ACC112 (cell line): ENCODE data around the gene CYP3A7.

ENCODE experiments used
- H2AFZ ChIP-seq: fragments of 200-600 bp; sonication (generic); one replicate; pipeline ENCODE4 v1.6.0; 2017; ENCODE audit warnings: antibody characterized with exemption, low read length; ENCODE audit not compliant: unreplicated experiment
- H3K27ac ChIP-seq: fragments of 200-600 bp; sonication (generic); 2 replicates; pipeline ENCODE4 v1.5.1; 2014; ENCODE audit warnings: low read depth, mild to moderate bottlenecking, antibody characterized with exemption, low read length, moderate library complexity
- H3K27me3 ChIP-seq: fragments of 200-600 bp; sonication (generic); 2 replicates; pipeline ENCODE4 v1.6.1; 2014; ENCODE audit warnings: mild to moderate bottlenecking, antibody characterized with exemption, low read length, moderate library complexity, mixed read lengths; ENCODE audit not compliant: insufficient read depth
- H3K36me3 ChIP-seq: fragments of 200-600 bp; sonication (generic); 2 replicates; pipeline ENCODE4 v1.6.1; 2016; ENCODE audit warnings: mild to moderate bottlenecking, antibody characterized with exemption, low read length, moderate library complexity, mixed read lengths; ENCODE audit not compliant: insufficient read depth
- H3K4me1 ChIP-seq: fragments of 200-600 bp; sonication (generic); one replicate; pipeline ENCODE4 v1.6.1; 2016; ENCODE audit warnings: low read length, mixed read lengths; ENCODE audit not compliant: insufficient read depth, unreplicated experiment, control insufficient read depth
- H3K4me3 ChIP-seq: fragments of 200-600 bp; sonication (generic); 2 replicates; pipeline ENCODE4 v1.5.1; 2014; ENCODE audit warnings: mild to moderate bottlenecking, low read depth, low read length
- H3K79me2 ChIP-seq: fragments of 200-600 bp; sonication (generic); one replicate; pipeline ENCODE4 v1.6.0; 2016; ENCODE audit warnings: low read length; ENCODE audit not compliant: control insufficient read depth, unreplicated experiment, insufficient read depth

The CYP3A7 gene

DNA sequence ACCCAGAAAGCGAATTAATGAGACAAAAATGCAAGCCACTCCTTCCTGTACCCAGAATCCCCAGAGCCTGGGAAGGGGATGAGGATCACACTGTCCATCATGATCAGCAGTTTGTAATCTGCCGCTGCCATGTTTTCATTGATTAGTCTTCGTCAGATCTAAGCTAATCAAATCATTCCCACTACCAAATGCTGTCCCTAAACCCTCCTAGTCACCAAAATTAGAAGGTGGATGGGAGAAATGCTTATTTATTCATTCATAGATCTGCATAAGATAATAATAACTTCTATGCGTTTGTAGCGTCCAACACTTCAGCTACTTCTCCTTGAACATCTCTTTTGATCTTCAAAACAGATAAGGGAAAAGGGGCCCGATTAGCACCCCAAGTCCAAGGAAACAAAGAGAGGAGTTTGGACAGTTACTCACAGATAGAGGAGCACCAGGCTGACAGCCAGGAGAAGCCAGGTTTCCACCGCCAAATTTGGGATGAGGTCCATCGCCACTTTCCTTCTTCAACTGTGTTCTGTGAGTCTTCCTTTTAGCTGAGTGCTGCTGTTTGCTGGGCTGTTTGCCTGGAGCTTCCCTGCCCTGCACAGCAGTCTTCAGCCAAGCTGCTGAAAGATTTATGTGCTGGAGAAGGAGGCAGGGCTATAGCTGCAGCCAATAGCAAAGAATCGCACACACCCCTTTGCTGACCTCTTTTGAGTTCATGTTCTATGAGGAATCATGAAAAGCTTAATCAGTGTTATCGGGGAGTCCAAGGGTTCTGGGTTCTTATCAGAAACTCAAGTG lies 55.4 kb downstream of the CYP3A7 start, which contains the start of gene CYP3A5:
Gene CYP3A5 (minus strand): TSS at position 597 of the 792 bp plus-strand sequence. CDS start 100 bp downstream, at position 497.
- no peaks in the 10 kb centered on the region for H3K79me2 ChIP-seq
- peaks cover 24% of the 10 kb centered on the region; the same call in 1 of the 2 replicates for H3K27me3 ChIP-seq
- H3K36me3 ChIP-seq: no peaks in the 10 kb centered on the region
- H2AFZ ChIP-seq: no peak within 1 kb of the TSS
- H3K27ac ChIP-seq: no peak within 1 kb of the TSS
- no peak within 1 kb of the TSS for H3K4me3 ChIP-seq
- peaks cover 4% of the 10 kb centered on the region for H3K4me1 ChIP-seq

DNA sequence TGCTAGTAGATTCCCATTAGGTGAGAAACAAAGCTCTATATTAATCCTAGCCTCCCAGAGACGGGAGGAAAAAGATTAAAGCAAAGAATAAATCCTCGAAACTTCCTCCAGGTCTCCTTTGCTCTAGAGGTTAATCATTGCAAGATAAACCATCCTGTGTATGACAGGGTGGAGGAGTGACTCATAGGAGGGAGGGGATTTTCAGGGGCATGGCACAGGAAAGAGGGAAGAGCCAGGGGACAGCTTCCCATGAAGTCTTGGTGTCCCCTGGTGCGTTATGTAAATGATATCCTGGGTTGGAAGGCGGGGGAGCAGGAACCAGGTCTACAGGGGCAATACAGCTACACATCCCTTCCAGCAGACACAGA lies 56.0 kb downstream of the CYP3A7 start:
- Histone ChIP-seq H3K4me1 (peaks cover 4% of the 10 kb centered on the region), H3K27ac (no peak overlapping the region), H2AFZ (no peak overlapping the region), H3K27me3 (peaks cover 24% of the 10 kb centered on the region; the same call in 1 of the 2 replicates), H3K79me2 (no peaks in the 10 kb centered on the region), H3K36me3 (no peaks in the 10 kb centered on the region), H3K4me3 (no peak overlapping the region)

DNA sequence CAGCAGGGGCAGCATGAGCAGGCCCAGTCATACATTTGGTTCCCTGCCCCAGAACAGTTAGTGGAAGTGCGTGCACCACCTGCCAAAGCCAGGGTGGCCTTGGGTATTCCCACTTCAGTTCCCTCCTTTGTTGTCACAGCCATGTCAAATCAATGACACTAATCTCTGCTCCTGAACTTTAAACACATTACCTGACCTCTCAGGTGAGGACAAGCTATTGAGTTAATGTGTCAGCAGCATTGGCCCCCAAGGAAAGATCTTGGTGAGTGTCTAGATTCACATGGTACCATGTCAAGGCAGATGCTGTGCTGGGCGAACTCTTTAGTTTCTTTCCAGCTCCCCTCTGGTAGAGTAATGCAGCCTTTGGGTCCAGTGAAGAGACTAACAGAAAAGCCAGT lies 57.3 kb downstream of the CYP3A7 start:
- no peaks in the 10 kb centered on the region for H3K36me3 ChIP-seq
- no peaks in the 10 kb centered on the region for H3K79me2 ChIP-seq
- no peak overlapping the region for H2AFZ ChIP-seq
- H3K27me3 ChIP-seq: peaks cover 18% of the 10 kb centered on the region; the same call in 1 of the 2 replicates
- no peak overlapping the region for H3K4me3 ChIP-seq
- H3K27ac ChIP-seq: no peak overlapping the region
- H3K4me1 ChIP-seq: peaks cover 4% of the 10 kb centered on the region

DNA sequence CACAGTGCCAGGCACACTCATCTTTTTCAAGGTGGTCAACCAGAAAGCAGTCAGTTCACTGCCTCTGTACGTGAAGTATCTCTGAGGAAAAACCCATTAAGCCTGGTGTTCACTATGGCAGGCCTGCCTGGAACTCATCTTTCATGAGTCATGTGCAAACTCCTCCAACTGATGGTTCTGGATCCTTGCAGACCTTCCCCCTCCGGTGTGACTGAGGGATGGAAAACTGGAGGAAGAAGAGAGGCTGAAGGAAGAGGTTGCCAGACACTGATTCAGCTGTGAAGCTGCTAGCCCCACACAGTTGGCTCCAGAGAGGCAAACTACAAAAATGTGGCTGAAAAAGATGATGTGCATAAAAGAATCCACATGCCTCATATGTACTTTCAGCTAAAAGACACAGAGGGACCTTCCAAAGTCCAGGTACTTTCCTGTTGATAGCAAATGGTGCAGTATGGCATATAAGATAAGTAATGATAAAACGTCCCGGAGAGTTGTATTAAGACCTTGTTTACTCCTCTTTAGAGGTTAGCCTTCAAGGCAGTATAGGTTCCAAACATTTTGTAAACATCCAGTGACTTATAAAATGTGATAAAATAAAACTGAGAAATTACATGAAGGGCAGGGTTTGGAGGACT lies 57.9 kb downstream of the CYP3A7 start:
- Histone ChIP-seq H3K36me3 (no peaks in the 10 kb centered on the region), H3K79me2 (no peaks in the 10 kb centered on the region), H3K4me1 (peaks cover 4% of the 10 kb centered on the region), H3K27me3 (peaks cover 15% of the 10 kb centered on the region; the same call in 1 of the 2 replicates), H2AFZ (no peak overlapping the region), H3K4me3 (no peak overlapping the region), H3K27ac (no peak overlapping the region)

DNA sequence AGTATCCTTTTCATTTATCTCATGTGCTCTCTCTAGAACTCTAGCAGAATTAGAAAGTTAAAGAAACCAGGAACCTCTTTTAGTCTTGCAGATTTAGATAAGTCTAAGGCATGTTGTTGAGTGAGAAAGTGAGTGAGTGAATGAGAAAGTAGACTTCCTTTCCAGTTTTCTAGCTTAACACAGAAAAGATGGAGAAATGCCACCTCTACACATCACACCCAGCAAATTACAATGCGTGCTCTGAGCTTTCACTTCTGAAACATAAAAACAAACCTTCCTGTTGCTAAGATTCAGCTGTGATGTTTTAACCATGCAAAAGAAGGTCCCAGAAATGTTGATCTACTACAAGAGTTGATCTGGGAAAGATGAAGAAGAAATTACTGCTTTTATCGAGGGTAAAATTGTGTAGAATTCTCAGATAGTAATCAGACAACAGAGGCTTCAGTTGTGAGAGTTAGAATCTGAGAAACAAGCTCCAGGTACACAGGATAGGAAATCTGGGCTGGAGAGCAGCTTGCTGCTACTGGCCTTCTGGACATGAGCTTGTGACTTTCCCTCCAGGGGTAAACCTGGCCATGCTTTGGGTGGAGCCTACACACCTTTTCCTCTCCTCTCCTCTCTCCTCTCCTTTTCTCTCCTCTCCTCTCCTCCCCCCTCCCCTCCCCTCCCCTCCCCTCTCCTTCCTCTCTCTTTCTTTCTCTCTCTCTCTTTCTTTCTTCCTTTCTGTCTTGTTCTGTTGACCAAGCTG lies 59.8 kb downstream of the CYP3A7 start:
- Histone ChIP-seq H3K4me1 (peaks cover 4% of the 10 kb centered on the region), H3K27me3 (peaks cover 10% of the 10 kb centered on the region; the same call in 1 of the 2 replicates)

DNA sequence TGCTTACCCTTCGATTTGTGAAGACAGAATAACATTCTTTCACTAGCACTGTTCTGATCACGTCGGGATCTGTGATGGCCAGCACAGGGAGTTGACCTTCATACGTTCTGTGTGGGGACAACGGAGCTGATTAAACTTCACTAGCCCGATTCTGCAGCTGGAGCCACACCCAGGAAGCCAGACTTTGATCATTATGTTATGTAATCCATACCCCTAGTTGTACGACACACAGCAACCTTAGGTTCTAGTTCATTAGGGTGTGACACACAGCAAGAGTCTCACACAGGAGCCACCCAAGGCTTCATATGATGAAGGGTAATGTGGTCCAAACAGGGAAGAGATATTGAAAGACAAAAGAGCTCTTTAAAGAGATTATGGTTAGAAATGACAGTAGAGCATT lies 62.4 kb downstream of the CYP3A7 start:
- H3K36me3 ChIP-seq: no peaks in the 10 kb centered on the region
- H3K4me1 ChIP-seq: no peaks in the 10 kb centered on the region
- H3K4me3 ChIP-seq: no peak overlapping the region
- H3K27me3 ChIP-seq: peaks cover 5% of the 10 kb centered on the region; the same call in 1 of the 2 replicates
- H2AFZ ChIP-seq: no peak overlapping the region
- H3K79me2 ChIP-seq: no peaks in the 10 kb centered on the region
- no peak overlapping the region for H3K27ac ChIP-seq

More for the DNA sequence above, 59.8 kb downstream of the CYP3A7 start:
- Histone ChIP-seq H3K27ac (no peak overlapping the region), H2AFZ (no peak overlapping the region), H3K79me2 (no peaks in the 10 kb centered on the region), H3K4me3 (peak overlapping the region; percentile 21; the same call in 1 of the 2 replicates), H3K36me3 (no peaks in the 10 kb centered on the region)

DNA sequence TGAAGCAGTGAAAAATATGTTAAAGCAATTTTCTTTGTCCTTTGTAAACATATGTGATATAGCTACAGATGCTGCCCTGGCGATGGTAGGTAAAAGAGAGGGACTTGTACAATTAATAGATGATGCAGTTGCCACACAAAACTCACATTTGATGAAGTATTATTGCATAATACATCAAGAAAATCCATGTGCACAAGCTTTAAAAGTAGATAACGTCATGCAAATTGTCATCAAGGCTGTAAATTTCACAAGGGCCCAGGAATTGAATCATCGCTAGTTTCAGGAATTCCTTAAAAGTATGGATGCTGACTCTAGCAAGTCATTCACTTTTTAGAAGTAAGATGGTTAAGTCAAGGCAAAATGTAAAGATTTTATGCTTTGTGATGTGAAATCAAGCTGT lies 65.2 kb downstream of the CYP3A7 start:
- no peaks in the 10 kb centered on the region for H3K4me1 ChIP-seq
- no peak overlapping the region for H2AFZ ChIP-seq
- H3K36me3 ChIP-seq: no peaks in the 10 kb centered on the region
- no peak overlapping the region for H3K4me3 ChIP-seq
- peaks cover under 1% of the 10 kb centered on the region; the same call in 1 of the 2 replicates for H3K27me3 ChIP-seq
- no peak overlapping the region for H3K27ac ChIP-seq
- H3K79me2 ChIP-seq: no peaks in the 10 kb centered on the region

DNA sequence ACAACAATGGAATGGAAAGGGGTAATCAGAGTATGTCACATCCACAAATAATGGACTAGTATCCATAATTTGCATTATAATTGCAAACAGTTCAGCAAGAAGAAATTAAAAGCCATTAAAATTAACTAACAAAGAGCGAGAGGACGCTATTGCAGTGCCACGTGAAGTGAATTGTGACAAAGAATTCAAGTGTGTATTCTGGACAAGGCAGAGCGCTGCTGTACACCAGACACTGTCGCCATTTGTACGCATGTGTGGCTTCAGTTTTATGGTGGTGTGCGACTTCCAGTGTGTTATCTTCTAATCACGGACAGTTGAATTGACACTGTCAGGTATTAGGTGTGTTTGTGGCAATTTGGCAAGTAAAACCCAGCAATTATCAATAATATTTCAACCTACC lies 66.5 kb downstream of the CYP3A7 start:
- Histone ChIP-seq H3K4me1 (no peaks in the 10 kb centered on the region), H3K27me3 (no peaks in the 10 kb centered on the region), H3K79me2 (no peaks in the 10 kb centered on the region), H2AFZ (no peak overlapping the region), H3K36me3 (no peaks in the 10 kb centered on the region), H3K27ac (no peak overlapping the region), H3K4me3 (no peak overlapping the region)

DNA sequence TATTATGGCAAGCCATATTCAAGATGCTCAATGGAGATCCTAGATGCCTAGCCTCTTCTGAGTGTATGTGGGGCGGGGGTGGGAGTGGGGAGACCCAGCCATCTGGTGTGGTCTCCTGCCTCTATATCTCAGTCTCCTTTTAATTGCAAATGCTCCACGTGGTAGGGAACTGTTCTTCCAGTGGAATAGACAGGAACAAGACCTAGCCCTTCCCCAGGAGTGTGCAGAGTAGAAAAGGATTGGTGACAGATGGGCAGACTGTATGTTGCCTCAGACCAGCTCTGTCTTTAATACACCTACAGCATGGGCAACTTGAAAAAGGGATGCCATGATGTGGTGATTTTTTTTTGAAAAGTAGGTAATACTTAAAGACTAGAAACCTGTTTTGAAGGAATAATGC lies 67.8 kb downstream of the CYP3A7 start:
- no peak overlapping the region for H3K27ac ChIP-seq
- H3K4me3 ChIP-seq: no peak overlapping the region
- no peaks in the 10 kb centered on the region for H3K79me2 ChIP-seq
- H2AFZ ChIP-seq: no peak overlapping the region
- no peaks in the 10 kb centered on the region for H3K36me3 ChIP-seq
- no peaks in the 10 kb centered on the region for H3K4me1 ChIP-seq
- no peaks in the 10 kb centered on the region for H3K27me3 ChIP-seq

DNA sequence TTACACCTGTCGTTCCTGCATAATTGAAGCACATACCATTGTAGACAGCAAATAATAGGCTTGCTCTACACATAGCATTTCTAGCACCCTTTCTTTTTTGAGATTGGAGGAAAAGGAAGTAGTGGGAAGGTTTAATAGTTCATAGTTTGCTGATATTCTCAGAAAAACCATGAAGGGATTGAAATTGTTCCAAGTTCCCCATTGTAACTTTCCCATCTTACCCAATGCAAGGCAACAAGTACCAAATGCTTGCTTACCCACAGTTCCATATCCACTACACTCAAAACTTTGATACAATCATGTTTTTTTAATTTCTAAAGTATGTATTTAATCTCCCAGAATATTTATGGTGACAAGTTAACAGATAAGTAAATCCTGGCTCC lies 69.0 kb downstream of the CYP3A7 start:
- Histone ChIP-seq H3K4me3 (no peak overlapping the region), H3K4me1 (no peaks in the 10 kb centered on the region), H3K79me2 (no peaks in the 10 kb centered on the region), H3K27ac (no peak overlapping the region), H3K36me3 (peaks cover 3% of the 10 kb centered on the region; the same call in 1 of the 2 replicates), H2AFZ (no peak overlapping the region), H3K27me3 (no peaks in the 10 kb centered on the region)
